NAMALWA (cell line): ENCODE measurements around the gene CARMIL1.

Experiments
- DNase-seq: peaks from one replicate; pipeline ENCODE4 v3.0.0-alpha.2; 2015; ENCODE audit warnings: low spot score

CARMIL1 gene

GRCh38 chr6:25309886-25310285, 30.7 kb downstream of the CARMIL1 start:
- no peak for DNase-seq

GRCh38 chr6:25311331-25311840, 32.2 kb downstream of the CARMIL1 start:
- DNase-seq = no peak

DNA sequence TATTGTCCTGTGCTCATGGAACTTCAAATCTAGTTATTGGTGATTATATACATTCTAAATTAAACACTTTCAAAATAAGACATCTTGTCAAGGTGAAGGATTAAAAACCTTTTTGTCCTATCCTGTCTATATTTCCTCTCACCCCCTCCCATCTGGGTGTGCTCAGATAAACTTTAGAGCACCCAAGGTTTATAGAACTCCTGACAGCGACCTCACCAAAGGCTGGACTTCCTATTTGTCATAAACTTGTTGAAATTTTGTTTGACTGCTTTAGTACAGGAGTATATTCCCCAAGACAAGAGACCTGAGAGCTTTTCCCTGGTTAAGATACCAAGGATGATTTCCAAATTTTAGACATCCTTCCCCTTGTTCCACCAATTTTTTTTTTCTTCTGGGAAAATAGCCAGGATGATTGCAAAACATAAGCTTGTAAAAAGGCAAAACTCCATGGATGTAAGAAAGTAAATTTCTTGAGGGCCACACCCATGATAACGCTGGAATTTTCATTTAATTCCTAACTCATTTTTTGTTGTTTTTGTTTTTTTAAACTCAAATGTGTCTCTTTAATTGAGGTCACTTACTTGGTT, 33.0 kb downstream of the CARMIL1 start:
- DNase-seq = no peak

- peak; percentile 31 for DNase-seq
Observed at GRCh38 chr6:25312703-25313102, 33.5 kb downstream of the CARMIL1 start.

- no peak for DNase-seq
Observed at GRCh38 chr6:25314509-25315175, 35.5 kb downstream of the CARMIL1 start.

DNA sequence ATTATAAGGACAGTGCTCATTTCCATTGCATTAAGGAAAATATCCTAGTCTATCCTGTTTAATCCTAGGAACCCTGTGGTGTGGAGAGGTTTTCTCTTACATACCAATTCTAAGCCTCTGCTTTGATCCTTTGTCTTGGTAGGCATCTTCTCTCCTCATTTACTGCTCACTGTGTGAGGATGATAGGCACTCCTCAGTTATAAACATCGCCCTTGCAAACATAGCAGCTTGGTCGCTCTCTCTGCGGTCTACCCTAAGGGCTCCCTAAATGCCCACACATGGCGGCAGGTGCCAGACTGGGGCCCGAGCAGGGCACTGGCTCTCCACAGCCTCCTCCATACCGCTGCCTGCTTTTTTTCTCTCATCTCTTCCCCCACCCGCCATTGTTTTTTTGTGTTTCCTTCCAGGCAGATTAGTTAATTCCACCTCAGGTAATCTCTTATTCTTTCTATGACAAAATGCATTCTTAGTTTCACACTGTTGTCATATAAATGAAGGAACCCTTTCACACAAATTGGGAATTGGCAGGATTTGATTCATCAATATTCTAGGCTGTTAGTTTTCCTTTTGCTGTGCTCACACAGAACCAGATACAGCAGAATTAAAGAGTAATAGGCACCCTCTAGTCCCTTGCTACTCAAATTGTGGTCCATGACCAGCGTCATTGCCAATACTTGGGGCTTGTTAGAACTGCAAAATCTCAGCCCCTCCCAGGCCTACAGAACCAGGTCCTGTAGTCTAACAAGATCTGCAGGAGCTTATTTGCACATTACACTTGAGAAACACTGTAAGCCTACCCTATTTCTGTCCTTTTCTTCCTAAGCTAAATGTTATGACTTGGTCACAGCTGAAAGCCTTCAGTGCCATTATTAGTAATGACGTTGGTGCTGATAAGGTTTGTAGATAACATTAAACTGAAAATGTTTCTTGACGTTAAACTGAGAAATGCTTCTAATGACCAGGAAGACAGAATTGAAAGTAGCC, 36.3 kb downstream of the CARMIL1 start:
- peak; percentile 67 for DNase-seq

DNA sequence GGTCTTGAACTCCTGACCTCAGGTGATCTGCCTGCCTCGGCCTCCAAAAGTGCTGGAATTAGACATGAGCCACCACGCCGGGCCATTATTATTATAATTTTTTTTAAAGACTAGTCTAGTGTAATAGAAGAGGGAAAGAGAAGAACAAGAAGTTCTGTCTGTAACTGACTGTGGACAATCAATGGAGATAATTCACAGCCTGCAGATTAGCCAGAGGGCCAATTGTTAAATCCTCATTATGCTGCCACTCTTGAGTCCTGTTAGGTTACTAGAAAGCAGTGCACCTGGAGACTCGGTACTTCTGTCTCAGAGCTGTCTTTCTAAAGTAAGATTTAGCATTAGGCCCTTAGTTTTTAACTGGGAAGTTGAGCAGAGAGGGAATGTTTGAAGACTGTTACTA, 37.5 kb downstream of the CARMIL1 start:
- DNase-seq = no peak

GRCh38 chr6:25318589-25318988, 39.4 kb downstream of the CARMIL1 start:
- DNase-seq = no peak

DNA sequence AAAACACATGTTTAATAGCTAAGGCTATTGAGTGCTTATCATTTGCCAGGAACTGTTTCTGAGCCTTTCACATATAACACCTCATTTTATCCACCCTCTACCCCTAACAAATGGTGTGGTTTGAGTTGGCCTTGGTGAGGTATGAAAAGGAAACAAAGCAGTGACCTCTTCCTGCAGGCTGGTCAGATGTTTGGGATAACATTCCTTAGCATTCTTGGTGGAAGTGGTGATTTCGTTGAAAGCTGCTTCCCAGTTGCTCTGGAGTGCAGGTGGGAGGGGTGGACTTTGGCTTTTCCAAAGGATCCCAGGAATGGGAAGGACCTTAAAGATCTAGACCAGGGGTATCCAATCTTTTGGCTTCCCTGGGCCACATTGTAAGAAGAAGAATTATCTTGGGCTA, 41.3 kb downstream of the CARMIL1 start:
- DNase-seq = no peak

GRCh38 chr6:25322692-25323091, 43.5 kb downstream of the CARMIL1 start:
- DNase-seq = no peak

GRCh38 chr6:25324066-25324762, 45.0 kb downstream of the CARMIL1 start:
- no peak for DNase-seq

GRCh38 chr6:25326126-25326525, 47.0 kb downstream of the CARMIL1 start:
- no peak for DNase-seq

DNA sequence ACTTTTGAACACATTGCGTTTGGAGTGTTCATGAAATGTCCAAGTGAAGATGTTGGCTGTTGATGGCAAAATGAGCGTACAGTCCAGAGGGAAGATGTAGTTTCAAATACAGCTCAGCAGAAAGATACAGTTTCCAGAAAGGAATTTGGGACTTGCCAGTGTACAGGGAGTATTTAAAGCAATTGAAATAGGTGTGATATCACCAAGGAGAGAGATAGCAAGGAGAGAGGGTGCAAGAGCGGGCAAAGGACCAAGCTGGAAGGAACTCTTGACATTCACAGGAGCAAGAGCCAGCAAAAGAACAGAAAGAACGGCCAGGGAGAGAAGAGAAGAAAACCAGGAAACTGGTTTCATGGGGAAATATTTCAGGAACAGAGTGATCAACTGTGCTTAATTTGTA, 47.8 kb downstream of the CARMIL1 start:
- DNase-seq = no peak

DNA sequence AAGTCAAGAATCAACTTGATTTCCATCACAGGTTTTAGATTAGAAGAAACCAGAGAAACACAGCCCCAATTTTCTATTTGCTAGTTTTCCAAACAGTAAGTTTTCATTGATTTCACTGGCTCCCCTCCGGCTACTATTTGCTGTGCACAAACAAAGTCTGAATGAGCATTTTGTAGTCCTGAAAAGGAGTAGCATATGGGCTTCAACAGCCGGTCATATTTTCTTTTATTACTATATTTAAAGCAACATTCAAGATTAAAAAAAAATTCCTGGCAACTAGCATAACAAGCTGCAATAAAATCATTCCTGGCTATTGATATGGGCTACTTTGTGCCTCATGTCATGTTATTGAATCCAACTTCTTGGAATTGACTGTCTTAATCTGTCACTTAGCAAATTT, 48.3 kb downstream of the CARMIL1 start:
- DNase-seq = no peak

DNA sequence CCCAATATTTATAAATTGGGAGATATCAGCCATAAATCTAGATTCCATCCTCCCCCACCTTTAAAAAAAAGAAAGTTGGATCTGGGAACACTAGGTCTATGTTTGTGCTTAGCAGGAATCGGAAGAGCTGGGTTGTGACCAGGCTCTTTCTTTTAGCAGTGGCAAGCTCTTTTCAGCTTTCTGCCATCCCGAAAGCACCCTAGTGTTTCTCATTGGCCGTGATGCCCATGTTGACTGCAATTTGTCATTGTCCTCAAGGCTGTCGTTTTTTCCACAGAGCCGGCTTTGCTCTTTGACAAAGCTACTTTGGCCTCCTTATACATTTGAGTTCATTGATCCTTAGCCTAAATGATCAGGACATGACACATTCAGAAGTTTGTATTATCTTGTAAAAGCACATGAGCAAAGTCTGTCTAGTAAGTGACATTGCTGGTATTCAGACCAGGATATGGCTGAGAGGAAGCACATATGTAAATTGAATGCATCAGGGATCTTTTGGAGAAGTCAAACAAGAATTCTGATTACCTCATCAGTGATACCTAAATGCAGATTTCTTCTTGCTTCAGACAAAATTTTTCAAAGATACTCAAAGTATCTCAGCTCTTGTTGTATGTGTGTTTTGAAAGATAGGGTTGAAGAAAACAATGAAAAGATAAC, 50.1 kb downstream of the CARMIL1 start:
- no peak for DNase-seq

DNA sequence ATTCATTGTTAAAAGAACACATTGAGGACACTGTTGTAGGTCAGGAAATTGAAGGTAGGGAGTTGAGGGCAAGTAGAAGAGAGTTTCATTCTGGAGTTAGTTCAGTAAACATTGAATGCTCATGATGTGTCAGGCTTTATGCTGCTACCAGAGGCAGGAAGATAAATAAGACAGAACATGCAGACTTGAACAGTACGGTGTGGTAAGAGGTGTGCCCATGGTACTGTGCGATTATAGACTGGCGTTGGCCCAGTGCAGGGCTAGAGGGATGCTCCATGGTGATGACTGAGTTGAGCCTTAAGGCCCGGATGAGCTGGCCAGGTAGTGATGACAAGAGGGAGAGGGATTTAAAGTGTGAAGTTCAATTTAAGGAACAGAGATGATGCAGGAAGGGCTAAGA, 50.8 kb downstream of the CARMIL1 start:
- no peak for DNase-seq

GRCh38 chr6:25330796-25331685, 51.9 kb downstream of the CARMIL1 start:
- DNase-seq = no peak

DNA sequence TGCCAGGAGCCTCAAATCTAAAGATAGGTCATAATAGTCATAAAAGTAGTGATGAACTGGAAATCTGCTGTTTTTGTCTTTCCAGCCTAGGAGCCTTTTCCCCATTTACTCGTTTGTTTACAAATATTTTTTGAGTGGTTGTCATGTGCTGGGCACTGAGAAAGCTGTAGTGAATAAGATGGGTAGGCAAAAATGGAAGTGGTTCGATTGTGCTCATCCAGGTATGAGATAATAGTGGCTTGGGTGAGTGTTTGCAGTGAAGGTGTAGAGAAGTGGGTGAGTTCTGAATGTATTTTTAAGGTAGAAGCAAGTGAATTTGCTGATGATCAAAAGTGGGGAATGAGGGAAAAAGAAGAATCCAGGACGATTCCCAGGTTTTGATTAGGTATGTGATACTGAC, 53.0 kb downstream of the CARMIL1 start:
- no peak for DNase-seq

GRCh38 chr6:25332655-25333071, 53.5 kb downstream of the CARMIL1 start:
- no peak for DNase-seq

GRCh38 chr6:25333471-25333870, 54.3 kb downstream of the CARMIL1 start:
- no peak for DNase-seq

GRCh38 chr6:25334793-25335192, 55.6 kb downstream of the CARMIL1 start:
- DNase-seq = no peak
